NCI-H2081 (cell line): ENCODE measurements around the gene EGFL8.
"Not testable (repeated sequence)": the region's sequence is repeated elsewhere in the genome, so short reads cannot be mapped to it uniquely, and the experiment has no call there.

Experiments
- DNase-seq, 2 experiments: peaks; one replicate each; lab custom pipeline; 2025; lab: John Stamatoyannopoulos, UW

Gene EGFL8

DNA sequence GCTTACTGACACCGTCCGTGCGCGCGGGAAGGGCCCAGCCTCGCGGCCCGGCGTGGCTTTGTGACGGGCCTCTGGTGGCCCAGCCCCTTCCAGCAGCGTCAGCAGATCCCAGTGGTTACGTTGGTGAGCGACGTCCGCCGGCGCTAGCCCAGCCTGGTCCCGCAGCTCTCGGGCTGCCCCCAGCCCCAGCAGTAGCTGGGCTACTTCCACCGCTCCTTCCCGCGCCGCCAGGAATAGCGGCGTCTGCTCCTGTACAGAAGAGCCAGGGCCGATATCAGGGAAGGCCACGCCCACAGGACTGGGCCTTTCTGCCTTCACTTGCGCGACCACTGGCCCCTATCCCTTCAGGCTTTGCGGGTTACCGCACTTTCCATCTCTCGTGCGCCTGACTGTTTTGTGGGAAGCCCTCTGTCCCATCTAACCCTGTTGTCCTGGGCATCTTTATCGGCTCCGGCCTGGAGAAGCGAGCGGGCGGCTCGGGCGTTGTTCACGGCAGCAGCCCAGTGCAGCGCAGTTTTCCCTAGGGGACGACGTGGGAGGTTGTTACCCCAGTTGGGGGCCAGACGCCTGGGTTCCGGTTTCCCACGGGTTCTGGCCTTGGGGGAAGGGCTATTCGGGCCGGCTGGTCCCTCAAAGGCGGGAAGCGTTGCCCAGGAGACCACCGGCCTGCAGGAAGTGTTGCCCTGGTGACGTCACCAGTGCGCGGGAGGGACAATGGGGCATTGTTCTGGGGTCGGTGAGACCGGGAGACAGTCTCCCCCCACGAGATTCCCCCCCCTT lies 31.7 kb downstream of the EGFL8 start:
- DNase-seq, result peak; percentile 79 to 81

DNA sequence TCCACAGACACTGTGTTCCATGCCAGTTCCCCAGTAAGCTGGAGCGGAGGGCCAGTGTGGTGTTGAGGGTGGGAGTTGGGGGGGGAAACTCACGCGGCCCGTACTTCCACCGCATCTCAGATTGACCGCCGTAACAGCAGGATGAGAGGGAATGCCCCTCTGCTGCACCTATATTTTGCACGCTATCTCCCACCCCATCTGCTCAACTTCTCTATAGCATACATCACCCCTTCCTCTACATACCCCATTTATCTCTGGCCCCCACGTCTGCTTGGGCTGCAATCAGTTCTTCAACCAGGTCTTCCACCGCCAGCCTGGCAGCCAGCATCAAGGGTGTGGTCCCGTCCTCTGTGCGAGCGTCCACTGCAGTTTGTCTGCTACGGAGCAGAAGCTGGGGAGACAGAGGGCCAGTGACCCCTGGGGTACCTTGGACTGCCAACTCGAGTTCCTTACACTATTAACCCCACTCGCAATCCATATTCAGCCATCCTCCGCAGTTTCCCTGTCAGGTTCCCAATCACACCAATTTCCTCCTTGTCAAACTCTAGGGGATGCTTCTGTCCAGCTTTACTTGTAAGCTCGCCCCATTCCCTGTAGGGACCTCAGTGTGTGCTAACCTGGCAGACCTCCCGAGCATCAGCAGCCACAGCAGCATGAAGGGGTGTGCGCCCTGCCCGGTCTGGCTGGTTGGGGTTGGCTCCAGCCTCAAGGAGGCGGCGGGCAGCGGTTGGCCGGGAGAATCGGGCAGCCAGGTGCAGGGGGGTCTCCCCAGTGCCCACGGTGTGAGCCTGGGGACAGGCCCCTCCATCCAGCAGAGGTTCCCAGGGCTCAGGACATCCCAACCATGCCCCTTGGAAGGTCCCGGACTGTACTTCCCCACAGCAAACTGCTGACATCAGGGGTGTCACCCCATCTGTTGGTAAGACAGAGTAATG lies 32.6 kb downstream of the EGFL8 start:
- DNase-seq, result no peak

DNA sequence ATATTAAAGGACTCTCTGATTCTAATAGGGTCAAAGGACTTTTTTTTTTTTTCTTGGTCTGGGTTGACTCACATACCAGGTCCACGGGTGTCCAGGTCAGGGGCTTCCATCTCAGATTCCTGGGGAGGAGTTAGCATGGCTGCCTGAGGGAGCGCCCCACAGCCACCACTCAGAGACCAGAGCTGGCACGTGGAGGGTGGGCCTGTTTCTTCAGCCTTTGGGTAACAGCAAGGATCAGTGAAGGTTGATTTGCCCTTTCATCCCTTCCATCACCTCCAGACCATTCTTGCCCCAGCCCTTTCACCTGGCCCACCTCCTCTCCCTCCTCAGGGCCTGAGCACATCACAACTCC lies 33.9 kb downstream of the EGFL8 start:
- no peak for DNase-seq

DNA sequence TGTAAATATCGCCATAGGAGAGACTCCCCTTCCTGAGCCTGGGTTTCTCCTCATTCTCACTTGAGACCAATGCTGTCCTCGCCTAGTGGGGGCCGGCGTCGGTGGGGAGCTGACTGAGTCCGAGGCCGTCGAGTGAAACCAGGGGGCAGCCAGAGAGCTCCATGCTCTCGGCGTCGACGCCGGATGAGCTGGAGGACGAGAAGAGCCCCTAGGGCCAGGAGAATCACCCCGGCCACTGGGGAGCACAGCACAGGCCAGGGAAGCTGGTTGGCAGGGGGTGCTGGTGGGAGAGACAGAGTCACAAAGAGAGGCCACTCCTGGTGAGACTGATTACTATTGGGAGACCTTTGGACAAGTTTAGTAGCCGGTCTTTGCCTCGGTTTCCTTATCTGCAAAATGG lies 34.5 kb downstream of the EGFL8 start:
- no peak for DNase-seq

DNA sequence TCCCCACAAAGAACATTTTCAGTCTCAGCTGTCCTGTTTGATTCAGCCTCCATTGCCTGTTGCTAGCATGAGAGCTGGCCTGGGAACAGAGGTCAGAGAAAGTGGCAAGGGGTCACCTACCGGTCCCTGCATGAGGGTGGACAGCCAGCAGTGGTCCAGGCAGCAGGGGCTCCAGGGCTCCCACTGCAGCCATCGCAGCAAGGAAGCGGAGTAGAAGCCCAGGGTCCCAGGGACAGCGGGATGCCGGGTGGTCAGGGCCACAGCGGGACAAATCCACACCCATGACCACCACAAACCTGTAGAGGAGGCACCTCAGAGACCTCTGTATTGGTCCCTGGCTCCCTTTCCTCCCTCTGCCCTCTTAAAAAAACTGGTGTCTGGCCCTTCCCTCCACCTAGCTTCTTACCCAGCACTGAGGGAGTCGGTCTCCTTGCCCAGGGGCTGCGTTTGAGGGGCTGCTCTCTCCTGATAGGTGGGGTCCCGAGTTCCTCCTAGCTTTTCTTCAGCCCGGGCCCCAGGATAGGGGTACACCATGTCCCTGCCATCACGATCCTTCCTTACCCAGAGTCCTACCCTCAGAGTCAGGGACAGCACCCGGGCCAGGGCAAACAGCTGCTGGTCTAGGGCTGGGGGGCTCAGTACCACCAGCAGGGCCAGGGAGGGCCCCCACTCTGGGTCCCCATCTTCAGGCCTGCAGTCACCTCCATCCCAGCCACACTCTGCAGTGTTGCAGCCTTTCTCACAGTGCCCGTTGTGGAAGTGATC lies 36.5 kb downstream of the EGFL8 start:
- DNase-seq, result no peak

DNA sequence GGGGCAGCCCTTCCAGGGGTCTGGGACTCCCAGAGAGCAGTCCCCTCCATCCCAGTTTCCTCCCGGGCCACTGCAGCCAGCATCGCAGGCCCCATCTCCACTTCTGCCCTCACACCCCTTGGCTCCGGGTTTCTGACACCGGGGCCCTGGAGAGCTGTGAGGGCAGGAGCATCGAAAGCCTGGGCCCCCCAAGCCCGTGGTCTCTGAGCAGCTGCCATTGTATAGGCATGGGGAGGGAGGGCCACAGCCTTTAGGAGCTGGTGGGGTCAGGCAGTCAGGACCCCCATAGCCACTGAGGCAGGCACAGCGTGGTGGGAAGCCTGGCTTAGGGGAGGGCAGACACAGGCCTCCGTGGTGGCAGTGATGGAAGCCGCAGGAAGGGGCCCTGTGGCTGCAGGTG lies 37.8 kb downstream of the EGFL8 start:
- DNase-seq, result no peak

DNA sequence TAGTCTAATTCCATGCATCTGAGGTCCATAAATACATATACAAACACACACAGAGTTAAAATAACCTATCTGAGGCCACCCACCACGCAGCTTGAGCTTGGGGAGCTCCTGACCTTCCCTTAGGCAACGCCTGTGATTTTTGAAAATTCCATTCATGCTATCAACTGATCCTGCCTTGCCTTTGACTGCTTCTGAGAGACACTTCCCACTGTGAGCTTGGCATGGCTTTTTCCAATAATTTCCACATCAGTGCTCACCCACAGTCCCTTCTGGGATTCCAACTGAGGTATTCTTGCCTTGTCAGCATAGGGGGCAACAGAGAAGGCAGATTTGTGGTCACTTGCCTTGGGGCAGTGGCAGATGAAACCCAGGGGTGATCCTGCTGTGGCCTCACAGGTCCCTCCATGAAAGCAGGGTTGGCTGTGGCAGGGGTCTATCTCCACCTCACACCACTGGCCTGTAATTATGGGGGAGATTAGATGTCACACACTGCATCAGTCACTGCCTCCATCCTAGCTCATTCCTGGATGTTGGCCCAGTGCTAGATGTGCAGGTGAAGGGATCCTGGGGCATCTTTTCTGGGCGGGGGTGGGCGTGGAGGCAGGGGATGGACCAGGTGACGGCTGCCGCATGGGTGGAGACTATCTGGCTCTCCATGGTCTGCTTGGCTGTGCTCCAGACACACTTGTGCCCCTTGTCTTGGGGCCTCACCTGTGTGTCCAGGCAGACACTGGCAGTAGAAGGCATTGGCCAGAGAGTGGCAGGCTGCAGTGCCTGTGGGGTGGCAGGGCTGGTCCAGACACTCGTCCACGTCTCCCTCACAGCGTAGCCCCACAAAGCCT lies 39.3 kb downstream of the EGFL8 start:
- peak; percentile 13 to 25 for DNase-seq

DNA sequence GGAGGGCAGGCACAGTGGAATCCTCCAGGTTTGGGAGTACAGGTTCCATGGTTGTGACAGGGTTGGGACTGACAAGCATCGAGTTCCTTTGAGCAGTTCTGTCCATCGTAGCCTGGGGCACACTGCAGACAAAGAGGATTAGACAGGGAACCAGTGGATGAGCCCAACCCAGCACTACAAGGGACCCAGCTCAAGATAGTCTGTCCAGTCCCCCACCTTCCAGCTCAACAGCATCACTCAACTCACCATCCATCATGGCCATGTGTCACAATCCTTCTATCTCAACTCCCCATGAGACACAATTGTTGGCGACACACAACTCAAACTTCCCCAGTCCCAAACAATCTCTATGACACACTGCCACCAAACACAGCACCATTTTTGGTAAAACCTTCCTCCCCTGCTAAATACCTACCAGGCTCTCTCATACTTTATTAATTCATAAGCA lies 39.9 kb downstream of the EGFL8 start:
- DNase-seq, result no peak

DNA sequence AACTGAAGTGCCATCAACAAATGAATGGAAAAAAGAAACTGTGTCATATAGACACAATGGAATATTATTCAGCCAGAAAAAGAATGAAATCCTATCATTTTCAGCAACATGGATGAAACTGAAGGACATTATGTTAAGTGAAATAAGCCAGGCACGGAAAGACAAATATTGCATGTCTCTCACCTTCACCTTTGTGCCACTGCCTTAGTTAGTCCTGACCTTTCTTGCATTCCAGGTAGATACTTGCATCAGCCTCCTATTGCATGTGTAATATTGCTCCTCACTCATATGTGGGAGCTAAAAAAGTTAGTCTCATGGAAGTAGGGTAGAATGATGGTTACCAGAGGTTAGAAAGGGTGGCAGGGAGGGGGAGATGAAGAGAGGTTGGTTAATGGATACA lies 44.6 kb downstream of the EGFL8 start:
- DNase-seq, result no peak

DNA sequence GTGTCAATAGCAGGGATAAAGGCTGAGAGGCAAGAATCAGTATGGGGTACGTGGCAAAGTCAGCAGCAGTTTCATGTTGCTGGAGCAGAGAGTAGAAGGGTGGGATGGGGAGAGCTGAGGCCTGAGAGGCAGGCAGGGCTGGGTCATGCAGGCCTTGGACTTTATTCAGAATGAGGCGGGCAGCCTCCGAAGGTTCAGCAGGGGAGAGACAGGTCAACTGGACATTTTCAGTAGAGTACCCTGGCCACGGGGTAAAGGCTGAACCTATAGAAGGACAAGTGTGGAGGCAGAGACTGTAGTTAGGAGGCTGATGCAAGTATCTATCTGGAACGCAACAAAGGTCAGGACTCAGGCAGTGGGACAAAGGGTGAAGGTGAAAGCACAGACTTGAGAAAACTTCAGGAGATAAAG lies 45.8 kb downstream of the EGFL8 start:
- DNase-seq, result no peak

DNA sequence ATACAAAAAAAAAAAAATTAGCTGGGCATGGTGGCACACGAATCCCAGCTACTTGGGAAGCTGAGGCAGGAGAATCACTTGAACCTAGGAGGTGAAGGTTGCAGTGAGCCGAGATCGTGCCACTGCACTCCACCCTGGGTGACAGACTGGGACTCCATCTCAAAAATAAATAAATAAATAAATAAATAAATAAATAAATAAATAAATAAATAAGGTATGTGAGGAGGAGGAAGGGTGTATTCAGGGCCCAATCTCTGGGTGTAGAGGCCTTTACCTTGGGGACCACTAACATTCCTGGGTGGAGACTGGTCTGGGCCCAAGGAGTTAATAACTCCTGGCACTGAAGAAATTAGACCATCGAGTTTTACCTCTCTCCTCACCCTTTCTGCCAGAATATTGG lies 47.0 kb downstream of the EGFL8 start:
- not testable (repeated sequence) for DNase-seq

DNA sequence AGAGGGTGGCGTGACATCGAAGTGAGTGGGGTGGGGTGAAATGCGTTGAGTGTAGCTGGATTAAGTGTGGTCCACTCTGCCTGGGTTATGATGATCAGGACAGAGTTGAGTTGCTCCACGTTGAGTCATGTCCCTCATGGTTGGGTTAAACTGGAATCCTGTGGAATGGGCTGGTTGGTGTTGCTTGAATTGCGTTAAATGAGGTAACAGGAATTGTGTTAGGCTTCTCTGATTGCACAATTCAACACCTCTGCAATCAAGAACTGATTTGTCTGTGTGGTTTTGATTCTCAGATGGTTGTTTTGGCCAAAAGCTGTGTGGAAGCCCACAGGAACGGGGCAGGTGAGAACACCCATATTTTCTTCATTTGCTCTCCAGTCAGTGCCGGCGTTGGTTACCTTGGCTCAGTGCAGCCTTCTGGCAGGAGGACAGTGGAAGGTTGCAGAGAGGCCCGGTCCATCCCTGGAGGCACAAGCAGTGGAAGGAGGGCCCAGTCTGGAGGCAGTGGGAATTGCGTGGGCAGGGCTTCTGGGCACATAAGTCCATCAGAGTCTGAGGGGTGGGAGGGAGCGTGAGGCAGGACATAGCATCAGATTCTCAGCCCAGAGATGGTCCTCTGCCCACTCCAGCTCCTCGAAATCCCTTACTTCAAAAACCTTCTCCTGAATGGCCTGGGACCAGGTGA lies 47.8 kb downstream of the EGFL8 start:
- DNase-seq, result no peak

DNA sequence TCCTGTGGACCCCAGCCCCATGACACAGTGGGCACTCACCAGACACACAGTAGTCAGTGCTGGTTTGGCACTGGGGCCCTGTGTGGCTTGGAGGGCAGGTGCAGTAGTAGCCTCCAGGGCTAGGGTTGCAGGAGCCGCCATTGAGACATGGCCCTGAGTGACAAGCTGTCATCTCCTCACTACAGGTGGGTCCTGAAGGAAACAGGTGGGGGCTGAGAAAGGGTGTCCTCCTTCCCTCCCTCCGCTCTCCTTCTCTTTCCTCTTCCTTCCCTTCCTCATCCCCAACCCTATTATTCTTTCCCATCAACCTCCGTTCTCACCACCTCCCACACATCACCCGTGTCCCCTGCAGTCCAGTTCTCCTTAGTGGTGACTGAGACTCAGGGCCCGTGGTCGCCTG lies 49.3 kb downstream of the EGFL8 start:
- no peak for DNase-seq

DNA sequence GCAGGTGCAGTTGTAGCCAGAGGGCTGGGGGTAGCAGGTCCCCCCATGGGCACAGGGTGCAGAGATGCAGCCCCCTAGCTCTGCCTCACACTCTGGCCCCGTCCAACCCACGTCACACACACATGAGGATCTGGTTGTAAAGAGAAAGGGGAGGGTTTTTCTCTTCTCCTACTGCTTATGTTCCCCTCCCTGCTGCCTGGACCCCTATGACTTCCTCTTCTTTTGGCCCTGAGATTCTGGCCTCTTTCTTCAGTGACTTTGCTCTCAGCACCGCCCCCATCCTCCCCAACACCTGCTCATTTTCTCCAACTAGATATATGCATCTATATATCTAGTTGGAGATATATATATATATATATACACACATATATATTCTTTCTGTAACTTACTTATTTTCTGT lies 49.7 kb downstream of the EGFL8 start:
- no peak for DNase-seq

DNA sequence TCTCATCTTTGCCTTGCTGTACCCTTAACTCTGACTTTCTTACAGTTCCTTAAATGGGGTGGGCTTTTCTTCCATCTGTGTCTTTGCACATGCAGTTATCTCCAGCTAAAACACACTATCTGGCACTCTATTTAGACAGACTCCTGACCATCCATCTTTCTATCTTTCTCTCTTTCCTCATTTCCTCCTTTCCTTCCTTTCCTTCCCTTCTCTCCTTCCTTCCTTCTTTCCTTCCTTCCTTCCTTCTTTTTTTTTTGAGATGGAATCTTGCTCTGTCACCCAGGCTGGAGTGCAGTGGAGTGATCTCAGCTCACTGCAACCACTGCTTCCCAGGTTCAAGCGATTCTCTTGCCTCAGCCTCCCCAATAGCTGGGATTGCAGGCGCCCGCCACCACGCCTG lies 51.2 kb downstream of the EGFL8 start:
- no peak for DNase-seq

DNA sequence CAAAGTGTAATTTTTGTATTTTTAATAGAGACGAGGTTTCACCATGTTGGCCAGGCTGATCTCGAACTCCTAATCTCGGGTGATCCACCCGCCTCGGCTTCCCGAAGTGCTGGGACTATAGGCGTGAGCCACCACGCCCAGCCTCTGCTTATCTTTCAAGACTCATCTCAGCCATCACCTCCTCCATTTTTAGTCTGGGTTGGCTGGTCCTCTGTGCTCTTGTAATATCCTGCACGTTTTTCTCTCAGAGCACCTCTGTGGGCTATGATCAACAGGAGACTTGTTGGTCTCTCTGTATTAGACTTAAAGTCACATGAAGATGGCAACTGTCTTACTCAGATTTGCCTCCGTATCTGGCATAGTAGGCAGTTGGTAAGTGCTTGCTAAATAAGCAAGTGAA lies 51.9 kb downstream of the EGFL8 start:
- no peak for DNase-seq

DNA sequence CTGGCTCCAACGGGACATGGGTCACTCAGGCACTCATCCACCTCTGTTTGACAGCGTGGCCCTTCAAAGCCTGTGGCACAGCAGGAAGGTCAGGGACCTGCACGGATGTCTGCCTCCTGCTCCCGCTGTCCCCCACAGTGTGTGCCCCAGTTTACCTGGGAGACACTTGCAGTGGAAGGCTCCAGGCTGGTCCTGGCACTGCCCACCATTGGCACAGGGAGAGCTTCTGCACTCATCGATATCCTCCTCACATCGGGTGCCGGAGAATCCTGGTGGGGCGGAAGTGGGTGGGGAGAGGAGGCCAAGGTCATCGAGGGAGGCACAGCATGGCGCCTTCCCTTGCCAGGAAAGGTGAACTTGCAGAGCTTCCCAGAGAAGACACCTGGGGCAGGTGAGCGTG lies 52.6 kb downstream of the EGFL8 start:
- no peak for DNase-seq
